ENCODE data around the gene SORCS2. TPM values are rescaled to one million over a fixed set of nuclear protein-coding genes. Genes with fewer than 3 reads are reported as not detected.

The SORCS2 gene
- total and polyA plus RNA-seq, 2 of the 8 experiments (the other 6 are each of a cell fraction or from before 2014, with no cell fraction given) = 0.36 to 1.8 TPM

DNA sequence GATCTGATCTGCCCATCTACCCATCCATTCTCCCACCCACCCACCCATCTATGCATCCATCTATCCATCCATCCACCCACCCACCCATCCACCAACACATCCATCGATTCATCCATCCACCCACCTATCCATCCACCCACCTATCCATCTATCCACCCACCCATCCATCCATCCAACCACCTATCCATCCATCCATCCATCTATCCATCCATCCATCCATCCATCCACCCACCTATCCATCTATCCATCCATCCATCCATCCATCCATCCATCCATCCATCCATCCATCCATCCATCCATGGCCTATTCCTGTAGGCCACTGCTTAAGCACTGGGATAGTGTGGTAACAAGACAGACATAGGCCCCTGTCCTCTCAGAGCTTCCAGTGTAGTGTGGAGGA lies 69.8 kb downstream of the SORCS2 start (continued):
- TF ChIP-seq, protein P1, sequence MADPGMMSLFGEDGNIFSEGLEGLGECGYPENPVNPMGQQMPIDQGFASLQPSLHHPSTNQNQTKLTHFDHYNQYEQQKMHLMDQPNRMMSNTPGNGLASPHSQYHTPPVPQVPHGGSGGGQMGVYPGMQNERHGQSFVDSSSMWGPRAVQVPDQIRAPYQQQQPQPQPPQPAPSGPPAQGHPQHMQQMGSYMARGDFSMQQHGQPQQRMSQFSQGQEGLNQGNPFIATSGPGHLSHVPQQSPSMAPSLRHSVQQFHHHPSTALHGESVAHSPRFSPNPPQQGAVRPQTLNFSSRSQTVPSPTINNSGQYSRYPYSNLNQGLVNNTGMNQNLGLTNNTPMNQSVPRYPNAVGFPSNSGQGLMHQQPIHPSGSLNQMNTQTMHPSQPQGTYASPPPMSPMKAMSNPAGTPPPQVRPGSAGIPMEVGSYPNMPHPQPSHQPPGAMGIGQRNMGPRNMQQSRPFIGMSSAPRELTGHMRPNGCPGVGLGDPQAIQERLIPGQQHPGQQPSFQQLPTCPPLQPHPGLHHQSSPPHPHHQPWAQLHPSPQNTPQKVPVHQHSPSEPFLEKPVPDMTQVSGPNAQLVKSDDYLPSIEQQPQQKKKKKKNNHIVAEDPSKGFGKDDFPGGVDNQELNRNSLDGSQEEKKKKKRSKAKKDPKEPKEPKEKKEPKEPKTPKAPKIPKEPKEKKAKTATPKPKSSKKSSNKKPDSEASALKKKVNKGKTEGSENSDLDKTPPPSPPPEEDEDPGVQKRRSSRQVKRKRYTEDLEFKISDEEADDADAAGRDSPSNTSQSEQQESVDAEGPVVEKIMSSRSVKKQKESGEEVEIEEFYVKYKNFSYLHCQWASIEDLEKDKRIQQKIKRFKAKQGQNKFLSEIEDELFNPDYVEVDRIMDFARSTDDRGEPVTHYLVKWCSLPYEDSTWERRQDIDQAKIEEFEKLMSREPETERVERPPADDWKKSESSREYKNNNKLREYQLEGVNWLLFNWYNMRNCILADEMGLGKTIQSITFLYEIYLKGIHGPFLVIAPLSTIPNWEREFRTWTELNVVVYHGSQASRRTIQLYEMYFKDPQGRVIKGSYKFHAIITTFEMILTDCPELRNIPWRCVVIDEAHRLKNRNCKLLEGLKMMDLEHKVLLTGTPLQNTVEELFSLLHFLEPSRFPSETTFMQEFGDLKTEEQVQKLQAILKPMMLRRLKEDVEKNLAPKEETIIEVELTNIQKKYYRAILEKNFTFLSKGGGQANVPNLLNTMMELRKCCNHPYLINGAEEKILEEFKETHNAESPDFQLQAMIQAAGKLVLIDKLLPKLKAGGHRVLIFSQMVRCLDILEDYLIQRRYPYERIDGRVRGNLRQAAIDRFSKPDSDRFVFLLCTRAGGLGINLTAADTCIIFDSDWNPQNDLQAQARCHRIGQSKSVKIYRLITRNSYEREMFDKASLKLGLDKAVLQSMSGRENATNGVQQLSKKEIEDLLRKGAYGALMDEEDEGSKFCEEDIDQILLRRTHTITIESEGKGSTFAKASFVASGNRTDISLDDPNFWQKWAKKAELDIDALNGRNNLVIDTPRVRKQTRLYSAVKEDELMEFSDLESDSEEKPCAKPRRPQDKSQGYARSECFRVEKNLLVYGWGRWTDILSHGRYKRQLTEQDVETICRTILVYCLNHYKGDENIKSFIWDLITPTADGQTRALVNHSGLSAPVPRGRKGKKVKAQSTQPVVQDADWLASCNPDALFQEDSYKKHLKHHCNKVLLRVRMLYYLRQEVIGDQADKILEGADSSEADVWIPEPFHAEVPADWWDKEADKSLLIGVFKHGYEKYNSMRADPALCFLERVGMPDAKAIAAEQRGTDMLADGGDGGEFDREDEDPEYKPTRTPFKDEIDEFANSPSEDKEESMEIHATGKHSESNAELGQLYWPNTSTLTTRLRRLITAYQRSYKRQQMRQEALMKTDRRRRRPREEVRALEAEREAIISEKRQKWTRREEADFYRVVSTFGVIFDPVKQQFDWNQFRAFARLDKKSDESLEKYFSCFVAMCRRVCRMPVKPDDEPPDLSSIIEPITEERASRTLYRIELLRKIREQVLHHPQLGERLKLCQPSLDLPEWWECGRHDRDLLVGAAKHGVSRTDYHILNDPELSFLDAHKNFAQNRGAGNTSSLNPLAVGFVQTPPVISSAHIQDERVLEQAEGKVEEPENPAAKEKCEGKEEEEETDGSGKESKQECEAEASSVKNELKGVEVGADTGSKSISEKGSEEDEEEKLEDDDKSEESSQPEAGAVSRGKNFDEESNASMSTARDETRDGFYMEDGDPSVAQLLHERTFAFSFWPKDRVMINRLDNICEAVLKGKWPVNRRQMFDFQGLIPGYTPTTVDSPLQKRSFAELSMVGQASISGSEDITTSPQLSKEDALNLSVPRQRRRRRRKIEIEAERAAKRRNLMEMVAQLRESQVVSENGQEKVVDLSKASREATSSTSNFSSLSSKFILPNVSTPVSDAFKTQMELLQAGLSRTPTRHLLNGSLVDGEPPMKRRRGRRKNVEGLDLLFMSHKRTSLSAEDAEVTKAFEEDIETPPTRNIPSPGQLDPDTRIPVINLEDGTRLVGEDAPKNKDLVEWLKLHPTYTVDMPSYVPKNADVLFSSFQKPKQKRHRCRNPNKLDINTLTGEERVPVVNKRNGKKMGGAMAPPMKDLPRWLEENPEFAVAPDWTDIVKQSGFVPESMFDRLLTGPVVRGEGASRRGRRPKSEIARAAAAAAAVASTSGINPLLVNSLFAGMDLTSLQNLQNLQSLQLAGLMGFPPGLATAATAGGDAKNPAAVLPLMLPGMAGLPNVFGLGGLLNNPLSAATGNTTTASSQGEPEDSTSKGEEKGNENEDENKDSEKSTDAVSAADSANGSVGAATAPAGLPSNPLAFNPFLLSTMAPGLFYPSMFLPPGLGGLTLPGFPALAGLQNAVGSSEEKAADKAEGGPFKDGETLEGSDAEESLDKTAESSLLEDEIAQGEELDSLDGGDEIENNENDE (IDR thresholded peaks at IDR 0.05; ENCODE audit: insufficient replicate concordance, low read length) = no peak
- TF ChIP-seq SP1 (IDR thresholded peaks at IDR 0.05; ENCODE audit: low read depth, low read length) = no peak
- TF ChIP-seq NANOG (IDR thresholded peaks at IDR 0.05; ENCODE audit: insufficient read depth, low read depth, low read length, poor library complexity, severe bottlenecking) = no peak
- TF ChIP-seq YY1 (IDR thresholded peaks at IDR 0.05; ENCODE audit: low read depth, low read length) = no peak
- no peak for TF ChIP-seq CEBPB (IDR thresholded peaks at IDR 0.05; ENCODE audit: low read depth, low read length)
- TF ChIP-seq SAP30 (IDR thresholded peaks at IDR 0.05; ENCODE audit: insufficient read depth, insufficient replicate concordance, low read length) = no peak
- TF ChIP-seq CTBP2 (IDR thresholded peaks at IDR 0.05; ENCODE audit: borderline replicate concordance, insufficient read depth, insufficient read length, low read length) = no peak
- no peak for TF ChIP-seq CHD1 (IDR thresholded peaks at IDR 0.05; ENCODE audit: low read depth, low read length)
- TF ChIP-seq HDAC6 (IDR thresholded peaks at IDR 0.05; ENCODE audit: low read depth, low read length) = no peak
- TF ChIP-seq, protein P2, sequence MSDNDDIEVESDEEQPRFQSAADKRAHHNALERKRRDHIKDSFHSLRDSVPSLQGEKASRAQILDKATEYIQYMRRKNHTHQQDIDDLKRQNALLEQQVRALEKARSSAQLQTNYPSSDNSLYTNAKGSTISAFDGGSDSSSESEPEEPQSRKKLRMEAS (IDR thresholded peaks at IDR 0.05) = no peak
- no peak for TF ChIP-seq HDAC2 (IDR thresholded peaks at IDR 0.05; ENCODE audit: borderline replicate concordance in 1 of 2, low read depth in 2 of 2, low read length in 2 of 2)
